Naive B cell (primary cell): ENCODE data around the gene YTHDF1. TPM values are rescaled to one million over a fixed set of nuclear protein-coding genes. Genes with fewer than 3 reads are reported as not detected.
"Not testable (repeated sequence)": the region's sequence is repeated elsewhere in the genome, so short reads cannot be mapped to it uniquely, and the experiment has no call there.

Experiments
- ATAC-seq, 2 donors: fragments of 150-1000 bp; cut with Tn5 transposase; 2 replicates each; pipeline ENCODE4 v1.10.0; 2021; ENCODE audit warnings: low read depth in 2 of 2, mild to moderate bottlenecking in 2 of 2, moderate library complexity in 2 of 2
- DNase-seq: peaks from one replicate; pipeline ENCODE4 v3.0.0; 2022
- H3K27ac Mint-ChIP-seq, 6 donors: one replicate each; pipeline ENCODE4 v1.8.0; 2020 to 2022; ENCODE audit warnings: mild to moderate bottlenecking in 6 of 6, mixed read lengths in 6 of 6, moderate library complexity in 5 of 6, inconsistent platforms in 2 of 6
- H3K27me3 Mint-ChIP-seq, 3 donors: one replicate each; pipeline ENCODE4 v1.8.0; 2021 to 2022; ENCODE audit warnings: mixed read lengths in 3 of 3, mild to moderate bottlenecking in 1 of 3
- H3K36me3 Mint-ChIP-seq, 2 donors: one replicate each; pipeline ENCODE4 v1.8.0; 2020 to 2022; ENCODE audit warnings: mixed read lengths in 2 of 2, inconsistent platforms in 1 of 2, mild to moderate bottlenecking in 1 of 2
- H3K4me1 Mint-ChIP-seq, 3 donors: one replicate each; pipeline ENCODE4 v1.8.0; 2020 to 2022; ENCODE audit warnings: mixed read lengths in 3 of 3, inconsistent platforms in 1 of 3, mild to moderate bottlenecking in 1 of 3, moderate library complexity in 1 of 3
- H3K4me3 Mint-ChIP-seq, 8 donors: one replicate each; pipeline ENCODE4 v1.8.0; 2020 to 2022; ENCODE audit warnings: mild to moderate bottlenecking in 8 of 8, mixed read lengths in 8 of 8, moderate library complexity in 8 of 8, inconsistent platforms in 2 of 8
- H3K9me3 Mint-ChIP-seq, 7 donors: one replicate each; pipeline ENCODE4 v1.8.0; 2020 to 2022; ENCODE audit warnings: mixed read lengths in 7 of 7, mild to moderate bottlenecking in 5 of 7, inconsistent platforms in 2 of 7, moderate library complexity in 1 of 7
- polyA plus RNA-seq, 6 donors: library from polyadenylated mRNA; unstranded; fragments of 300-500 nt; fragmentation: Illumina TruSeq; gene quantifications; one replicate each; pipeline ENCODE4 v1.2.3, GENCODE V29; 2021; ENCODE audit warnings: low read depth in 6 of 6

The YTHDF1 gene
- polyA plus RNA-seq, 6 donors from 2014 or later = 27.4 to 41.9 (median 34.6) TPM

DNA sequence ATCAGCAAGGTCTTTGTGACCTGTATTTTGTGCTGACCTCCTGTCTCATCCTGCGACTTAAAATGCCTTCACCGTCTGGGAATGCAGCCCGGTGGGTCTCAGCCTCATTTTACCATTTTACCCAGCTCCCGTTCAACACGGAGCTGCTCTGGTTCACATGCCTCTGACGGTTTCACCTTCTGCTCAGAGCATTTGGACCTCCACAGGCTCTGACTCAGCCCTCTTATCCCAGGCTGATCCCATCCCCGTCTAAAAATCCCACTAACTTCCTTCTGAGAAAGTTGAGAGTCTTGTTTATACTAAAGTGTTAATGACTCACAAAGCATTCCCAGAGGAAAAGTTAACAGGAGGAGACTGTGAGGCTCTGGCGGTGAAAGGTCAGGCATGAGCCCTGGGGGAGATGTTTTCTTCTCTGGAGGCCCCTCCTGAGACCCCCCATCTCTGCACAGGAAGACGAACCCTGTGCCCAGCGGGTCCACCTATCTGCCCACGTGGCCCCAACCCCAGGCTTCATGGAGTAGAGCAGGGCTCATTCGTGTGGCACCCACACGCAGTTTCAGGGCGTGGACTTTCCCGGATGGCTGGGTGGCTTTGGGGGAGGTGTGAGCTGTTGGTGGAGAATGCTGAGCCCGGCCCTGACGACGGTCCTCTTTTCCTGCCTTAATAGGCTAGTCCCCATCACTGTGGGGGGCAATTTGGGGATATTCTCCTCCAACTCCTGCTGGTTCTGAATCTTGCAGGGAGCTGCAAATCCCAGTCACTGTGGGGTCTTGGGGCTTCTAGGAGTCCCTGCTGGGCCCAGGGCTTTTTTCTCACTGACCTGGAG, 16.5 kb upstream of the YTHDF1 start:
- no peaks in the 10 kb centered on the region for H3K36me3 Mint-ChIP-seq
- H3K27me3 Mint-ChIP-seq = peaks cover 34 to 57% (median 50%) of the 10 kb centered on the region in 3 donors
- H3K4me1 Mint-ChIP-seq = peaks cover 3 to 19% (median 4%) of the 10 kb centered on the region in 3 donors
- H3K27ac Mint-ChIP-seq = no peak overlapping the region
- no peak overlapping the region for H3K4me3 Mint-ChIP-seq
- H3K9me3 Mint-ChIP-seq = peaks cover 0 to 1% (median 0%) of the 10 kb centered on the region in 7 donors
- ATAC-seq (no peak), DNase-seq (no peak)

DNA sequence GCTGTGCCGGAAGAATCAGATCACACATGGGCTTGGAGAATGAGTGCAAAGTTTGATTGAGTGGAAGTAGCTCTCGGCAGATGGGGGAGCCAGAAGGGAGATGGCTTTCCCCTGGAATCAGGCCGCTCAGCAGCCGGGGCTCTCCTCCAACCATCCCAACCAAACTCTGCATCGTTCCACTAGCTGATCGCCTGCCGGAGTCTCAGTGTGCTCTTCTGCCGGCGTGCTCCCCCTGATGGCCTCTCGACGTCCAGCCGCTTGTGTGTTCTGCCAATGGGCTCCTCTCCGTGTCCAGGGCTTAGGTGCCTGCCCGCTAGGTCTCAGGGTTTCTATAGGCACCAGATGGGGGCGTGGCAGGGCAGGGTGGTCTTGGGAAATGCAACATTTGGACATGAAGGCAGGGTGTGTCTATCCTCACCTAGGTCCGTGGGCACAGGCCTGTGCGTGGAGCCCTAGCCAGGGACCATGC, 14.9 kb upstream of the YTHDF1 start:
- Mint-ChIP-seq H3K27ac (peak overlapping the region in 1 of 6 donors; percentile 66), H3K27me3 (peaks cover 34 to 67% (median 50%) of the 10 kb centered on the region in 3 donors), H3K4me1 (peaks cover 3 to 19% (median 4%) of the 10 kb centered on the region in 3 donors), H3K9me3 (peaks cover 0 to 1% (median 0%) of the 10 kb centered on the region in 7 donors), H3K4me3 (no peak overlapping the region), H3K36me3 (no peaks in the 10 kb centered on the region)
- ATAC-seq (no peak), DNase-seq (no peak)

- Mint-ChIP-seq H3K27me3 (peaks cover 34 to 72% (median 43%) of the 10 kb centered on the region in 3 donors), H3K4me3 (no peak overlapping the region), H3K36me3 (no peaks in the 10 kb centered on the region), H3K4me1 (peaks cover 0 to 12% (median 3%) of the 10 kb centered on the region in 3 donors), H3K9me3 (no peaks in the 10 kb centered on the region), H3K27ac (no peak overlapping the region)
- no peak for ATAC-seq
- no peak for DNase-seq
These were observed 12.9 kb upstream of the YTHDF1 start for GRCh38 chr20:63228806-63229205.

DNA sequence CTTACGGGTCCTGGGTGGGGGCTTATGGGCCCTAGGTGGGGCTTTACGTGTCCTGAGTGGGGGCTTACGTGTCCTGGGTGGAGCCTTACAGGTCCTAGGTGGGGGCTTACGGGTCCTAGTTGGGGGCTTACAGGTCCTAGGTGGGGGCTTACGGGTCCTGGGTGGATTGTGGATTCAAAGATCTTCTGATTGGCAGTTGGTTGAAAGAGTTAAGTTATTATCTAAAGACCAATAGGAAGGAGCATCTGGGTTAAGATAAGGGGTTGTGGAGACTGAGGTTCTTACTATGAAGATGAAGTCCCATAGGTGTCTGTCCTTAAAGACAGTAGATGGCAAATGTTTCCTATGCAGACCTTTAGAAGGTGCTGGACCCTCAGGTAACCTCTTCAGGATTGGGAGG, 11.3 kb upstream of the YTHDF1 start:
- no peak for ATAC-seq
- no peak overlapping the region for H3K27ac Mint-ChIP-seq
- no peaks in the 10 kb centered on the region for H3K9me3 Mint-ChIP-seq
- H3K4me3 Mint-ChIP-seq = no peak overlapping the region
- H3K36me3 Mint-ChIP-seq = no peaks in the 10 kb centered on the region
- H3K4me1 Mint-ChIP-seq = peaks cover 0 to 12% (median 4%) of the 10 kb centered on the region in 3 donors
- H3K27me3 Mint-ChIP-seq = peaks cover 30 to 63% (median 38%) of the 10 kb centered on the region in 3 donors
- no peak for DNase-seq

GRCh38 chr20:63226042-63226943, 10.4 kb upstream of the YTHDF1 start:
- Mint-ChIP-seq H3K27me3 (peaks cover 20 to 57% (median 31%) of the 10 kb centered on the region in 3 donors), H3K36me3 (no peaks in the 10 kb centered on the region), H3K27ac (no peak overlapping the region), H3K4me3 (no peak overlapping the region), H3K9me3 (no peaks in the 10 kb centered on the region), H3K4me1 (peaks cover 0 to 12% (median 4%) of the 10 kb centered on the region in 3 donors)
- ATAC-seq (no peak), DNase-seq (no peak)

- DNase-seq (no peak), ATAC-seq (no peak)
- peaks cover 11 to 55% (median 31%) of the 10 kb centered on the region in 3 donors for H3K27me3 Mint-ChIP-seq
- peaks cover 0 to 1% (median under 1%) of the 10 kb centered on the region in 3 donors for H3K4me1 Mint-ChIP-seq
- no peaks in the 10 kb centered on the region for H3K36me3 Mint-ChIP-seq
- no peak overlapping the region for H3K4me3 Mint-ChIP-seq
- peak overlapping the region in 1 of 6 donors; percentile 4 for H3K27ac Mint-ChIP-seq
- no peaks in the 10 kb centered on the region for H3K9me3 Mint-ChIP-seq
These were observed 9.1 kb upstream of the YTHDF1 start for GRCh38 chr20:63225082-63225454.

GRCh38 chr20:63224412-63225081, 8.6 kb upstream of the YTHDF1 start:
- H3K9me3 Mint-ChIP-seq = no peaks in the 10 kb centered on the region
- DNase-seq = no peak
- ATAC-seq = no peak
- no peak overlapping the region for H3K4me3 Mint-ChIP-seq
- peaks cover 0 to 1% (median 0%) of the 10 kb centered on the region in 3 donors for H3K4me1 Mint-ChIP-seq
- no peaks in the 10 kb centered on the region for H3K36me3 Mint-ChIP-seq
- peaks cover 6 to 52% (median 30%) of the 10 kb centered on the region in 3 donors for H3K27me3 Mint-ChIP-seq
- no peak overlapping the region for H3K27ac Mint-ChIP-seq

- ATAC-seq (no peak), DNase-seq (no peak)
- Mint-ChIP-seq H3K9me3 (no peaks in the 10 kb centered on the region), H3K4me3 (no peak overlapping the region), H3K27me3 (peaks cover 0 to 44% (median 23%) of the 10 kb centered on the region in 3 donors), H3K4me1 (peaks cover 0 to 1% (median 0%) of the 10 kb centered on the region in 3 donors), H3K36me3 (no peaks in the 10 kb centered on the region), H3K27ac (no peak overlapping the region)
These were observed 7.9 kb upstream of the YTHDF1 start for GRCh38 chr20:63223826-63224207.

DNA sequence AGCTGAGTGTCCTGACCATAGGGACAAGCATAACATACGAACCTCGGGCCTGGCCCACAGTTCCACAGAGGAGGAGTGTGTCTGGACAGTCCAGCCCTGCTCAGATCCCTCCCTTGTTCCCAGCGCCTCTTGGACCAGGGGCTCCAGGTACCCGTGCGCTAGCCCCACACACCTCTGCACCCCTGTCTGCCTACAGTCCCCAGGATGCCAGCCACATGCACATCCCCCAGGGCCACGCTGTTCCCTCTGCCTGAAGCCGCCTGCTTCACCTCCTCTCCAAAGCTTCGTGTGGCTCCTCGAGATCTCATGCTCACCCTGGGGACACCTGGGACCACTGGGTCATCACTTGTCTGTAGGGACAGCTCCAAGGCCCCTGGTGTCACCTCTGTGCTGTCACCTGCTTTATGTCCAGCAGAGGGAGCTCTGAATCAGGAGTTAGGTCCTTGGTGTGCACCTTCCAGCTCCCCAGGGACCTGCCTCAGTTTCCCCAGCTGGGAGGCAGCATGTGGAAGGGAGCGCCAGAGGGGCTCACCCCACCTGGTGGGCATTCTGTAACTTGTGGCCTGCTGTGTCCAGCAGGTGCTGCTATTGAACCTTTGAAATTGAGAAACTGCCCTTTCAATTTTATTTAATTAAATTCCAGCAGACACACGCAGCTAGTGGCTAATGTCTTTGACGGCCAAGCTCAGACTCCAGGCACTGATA, 7.3 kb upstream of the YTHDF1 start:
- peak; percentile 20 for DNase-seq
- Mint-ChIP-seq H3K9me3 (no peaks in the 10 kb centered on the region), H3K27me3 (peaks cover 0 to 39% (median 21%) of the 10 kb centered on the region in 3 donors), H3K4me1 (peaks cover 0 to 1% (median 0%) of the 10 kb centered on the region in 3 donors), H3K27ac (no peak overlapping the region), H3K36me3 (no peaks in the 10 kb centered on the region), H3K4me3 (peak overlapping the region in 1 of 8 donors; percentile 60)
- peak; percentile 51 to 58 for ATAC-seq

- DNase-seq (no peak), ATAC-seq (no peak)
- Mint-ChIP-seq H3K36me3 (no peaks in the 10 kb centered on the region), H3K4me1 (peaks cover 0 to 1% (median 0%) of the 10 kb centered on the region in 3 donors), H3K27me3 (peaks cover 0 to 38% (median 21%) of the 10 kb centered on the region in 3 donors), H3K9me3 (no peaks in the 10 kb centered on the region), H3K27ac (peak overlapping the region in 1 of 6 donors; percentile 20), H3K4me3 (no peak overlapping the region)
These were observed 6.6 kb upstream of the YTHDF1 start for GRCh38 chr20:63222541-63222940.

GRCh38 chr20:63221400-63222053, 5.6 kb upstream of the YTHDF1 start:
- peaks cover 0 to 29% (median 21%) of the 10 kb centered on the region in 3 donors for H3K27me3 Mint-ChIP-seq
- H3K9me3 Mint-ChIP-seq, ATAC-seq, H3K4me3 Mint-ChIP-seq, H3K4me1 Mint-ChIP-seq, H3K27ac Mint-ChIP-seq, H3K36me3 Mint-ChIP-seq, DNase-seq: not testable (repeated sequence)
